Measurements from ENCODE around the gene PIGZ.

GRCh38 chr3:197003461-197004385, 35.1 kb upstream of the PIGZ start:
- TF ChIP-seq EZH2 (IDR thresholded peaks at IDR 0.05), result no peak
- TF ChIP-seq POLR2AphosphoS5 (IDR thresholded peaks at IDR 0.05; ENCODE audit: borderline replicate concordance, low read depth, low read length), result no peak
- TF ChIP-seq FOXP2 (optimal IDR thresholded peaks at IDR 0.05; ENCODE audit: control extremely low read depth, extremely low read length, insufficient read depth), result no peak
